ENCODE measurements around the gene CHST6. TPM values are rescaled to one million over a fixed set of nuclear protein-coding genes. Genes with fewer than 3 reads are reported as not detected.
A peak's percentile ranks its signal among the peaks of the same experiment; 100 is the strongest.

Gene CHST6
- total RNA-seq, 1 experiment from 2014 or later: 17.9 TPM

- intact Hi-C loops (cut with micrococcal nuclease): no loop called here
- peak overlapping the region; percentile 87 for H3K9ac ChIP-seq (ENCODE audit: low read length)
- DNase-seq (ENCODE audit: low read depth, low spot score) (no peak), ATAC-seq (no peak)
- no peak overlapping the region for H2AFZ ChIP-seq (ENCODE audit: low read depth, low read length, poor library complexity, severe bottlenecking)
- H3K36me3 ChIP-seq (ENCODE audit: control insufficient read depth in 1 of 2, insufficient read depth in 2 of 2, low read length in 2 of 2): no peaks in the 10 kb centered on the region; a peak in 1 of 4 replicates
- CTCF ChIA-PET: no interaction called here
- no peak overlapping the region for H3K27ac ChIP-seq (ENCODE audit: low read depth, low read length)
- H3K9me3 ChIP-seq (ENCODE audit: control insufficient read depth in 1 of 2, insufficient read depth in 1 of 2, low read depth in 1 of 2, low read length in 2 of 2): no peaks in the 10 kb centered on the region
- RAD21 ChIA-PET (ENCODE audit: low non-redundant PET in 1 of 2, low total read pairs in 2 of 2, uncharacterized antibody in 2 of 2, unreplicated experiment in 2 of 2): no interaction called here
- BruUV-seq (replicated peaks): no TSS peak
- TF ChIP-seq SP1 (IDR thresholded peaks at IDR 0.05; ENCODE audit: low read depth) (no peak), CEBPB (IDR thresholded peaks at IDR 0.05; ENCODE audit: low read depth) (no peak)
- peak overlapping the region; percentile 78 to 92 for H3K4me3 ChIP-seq (replicated peaks in 1 of 2; ENCODE audit: low read depth in 1 of 2, low read length in 2 of 2)
- no peaks in the 10 kb centered on the region for H4K20me1 ChIP-seq (ENCODE audit: insufficient read depth)
- H3K79me2 ChIP-seq (ENCODE audit: insufficient read depth, low read length): peaks cover 63% of the 10 kb centered on the region
- H3K4me2 ChIP-seq (ENCODE audit: low read length): peak overlapping the region; percentile 90
- POLR2A ChIA-PET: no interaction called here
- peaks cover 3 to 26% of the 10 kb centered on the region in 2 experiments; a peak in 3 of 4 replicates for H3K4me1 ChIP-seq (ENCODE audit: control insufficient read depth in 1 of 2, insufficient read depth in 2 of 2, low read length in 2 of 2)
- H3K9me2 ChIP-seq (ENCODE audit: insufficient read depth): no peaks in the 10 kb centered on the region
- no peaks in the 10 kb centered on the region for H3K27me3 ChIP-seq (ENCODE audit: insufficient read depth, low read length)
Observed at GRCh38 chr16:75462806-75463205, 32.4 kb downstream of the CHST6 start.

- peaks cover 75% of the 10 kb centered on the region for H3K79me2 ChIP-seq (ENCODE audit: insufficient read depth, low read length)
Observed at GRCh38 chr16:75461575-75461974, 33.7 kb downstream of the CHST6 start.

More at GRCh38 chr16:75461575-75461974, 33.7 kb downstream of the CHST6 start:
- ChIA-PET CTCF (no interaction called here), POLR2A (no interaction called here), RAD21 (ENCODE audit: low non-redundant PET in 1 of 2, low total read pairs in 2 of 2, uncharacterized antibody in 2 of 2, unreplicated experiment in 2 of 2) (no interaction called here)
- no peak for TF ChIP-seq YY1 (IDR thresholded peaks at IDR 0.05; ENCODE audit: extremely low read depth, insufficient replicate concordance, low read depth, low read length)
- no peak for TF ChIP-seq FOSL1 (IDR thresholded peaks at IDR 0.05; ENCODE audit: low read depth)
- no peak for TF ChIP-seq SIN3A (IDR thresholded peaks at IDR 0.05; ENCODE audit: low read depth)
- no peak for TF ChIP-seq RAD21 (IDR thresholded peaks at IDR 0.05; ENCODE audit: low read depth)
- TF ChIP-seq TCF7L2 (IDR thresholded peaks at IDR 0.05; ENCODE audit: borderline replicate concordance, extremely low read depth, insufficient read depth, insufficient read length): no peak
- TF ChIP-seq EZH2phosphoT487 (IDR thresholded peaks at IDR 0.05; ENCODE audit: borderline replicate concordance): no peak
- TF ChIP-seq CBX3 (IDR thresholded peaks at IDR 0.05; ENCODE audit: low read depth): no peak
- TF ChIP-seq ZNF274 (IDR thresholded peaks at IDR 0.05; ENCODE audit: low read depth, low read length): no peak
- TF ChIP-seq CTCF (IDR thresholded peaks at IDR 0.05 in 2 of 3, conservative IDR thresholded peaks at IDR 0.05 in 1 of 3; ENCODE audit: borderline replicate concordance in 1 of 3, insufficient read depth in 1 of 3, low read depth in 2 of 3, low read length in 2 of 3): no peak
- no peak for TF ChIP-seq REST (IDR thresholded peaks at IDR 0.05; ENCODE audit: low read depth)
- TF ChIP-seq ELF1 (IDR thresholded peaks at IDR 0.05; ENCODE audit: borderline replicate concordance, low read depth): no peak
- TF ChIP-seq SP1 (IDR thresholded peaks at IDR 0.05; ENCODE audit: low read depth): no peak
- TF ChIP-seq POLR2A (IDR thresholded peaks at IDR 0.05; ENCODE audit: borderline replicate concordance, extremely low read depth, insufficient read depth, insufficient read length): no peak
- no peak for TF ChIP-seq EGR1 (IDR thresholded peaks at IDR 0.05; ENCODE audit: low read depth)
- no peak for TF ChIP-seq ATF3 (IDR thresholded peaks at IDR 0.05)
- no peaks in the 10 kb centered on the region for H3K27me3 ChIP-seq (ENCODE audit: insufficient read depth, low read length)
- no peaks in the 10 kb centered on the region for H3K9me3 ChIP-seq (ENCODE audit: control insufficient read depth in 1 of 2, insufficient read depth in 1 of 2, low read depth in 1 of 2, low read length in 2 of 2)
- H3K36me3 ChIP-seq (ENCODE audit: control insufficient read depth in 1 of 2, insufficient read depth in 2 of 2, low read length in 2 of 2): no peaks in the 10 kb centered on the region; a peak in 1 of 4 replicates
- H3K27ac ChIP-seq (ENCODE audit: low read depth, low read length): no peak overlapping the region
- ATAC-seq (no peak), DNase-seq (ENCODE audit: low read depth, low spot score) (no peak)
- H3K4me1 ChIP-seq (ENCODE audit: control insufficient read depth in 1 of 2, insufficient read depth in 2 of 2, low read length in 2 of 2): peaks cover 3 to 26% of the 10 kb centered on the region in 2 experiments; a peak in 3 of 4 replicates
- no peak overlapping the region for H3K9ac ChIP-seq (ENCODE audit: low read length)
- H3K4me3 ChIP-seq (replicated peaks in 1 of 2; ENCODE audit: low read depth in 1 of 2, low read length in 2 of 2): no peak overlapping the region
- no TSS peak for BruUV-seq (replicated peaks)
- no peak overlapping the region for H2AFZ ChIP-seq (ENCODE audit: low read depth, low read length, poor library complexity, severe bottlenecking)
- H4K20me1 ChIP-seq (ENCODE audit: insufficient read depth): no peaks in the 10 kb centered on the region
- intact Hi-C loops (cut with micrococcal nuclease): no loop called here
- no peaks in the 10 kb centered on the region for H3K9me2 ChIP-seq (ENCODE audit: insufficient read depth)
- peak overlapping the region; percentile 0; the same call in 1 of the 2 replicates for H3K4me2 ChIP-seq (ENCODE audit: low read length)
